ENCODE results near the gene RHOBTB3.

DNA sequence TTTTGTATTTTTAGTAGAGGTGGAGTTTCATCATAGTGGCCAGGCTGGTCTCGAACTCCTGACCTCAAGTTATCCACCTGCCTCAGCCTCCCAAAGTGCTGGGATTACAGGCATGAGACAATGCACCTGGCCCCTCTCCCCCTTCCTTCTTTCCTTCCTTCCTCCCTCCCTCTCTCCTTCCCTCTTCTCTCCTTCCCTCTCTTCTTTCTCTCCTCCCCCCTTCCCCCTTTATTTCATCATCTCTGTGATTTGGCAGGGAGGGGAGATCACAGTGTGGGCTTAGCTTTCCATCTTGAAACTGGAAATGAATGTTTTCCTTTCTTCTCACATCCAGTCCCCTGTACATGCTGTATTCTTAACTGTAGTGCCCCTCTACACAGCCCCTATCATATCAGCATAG is 12.7 kb downstream of the RHOBTB3 start:
- TF ChIP-seq POLR2AphosphoS5 (IDR thresholded peaks at IDR 0.05; ENCODE audit: borderline replicate concordance, low read depth, low read length) (no peak), EZH2 (IDR thresholded peaks at IDR 0.05) (no peak), FOXP2 (optimal IDR thresholded peaks at IDR 0.05; ENCODE audit: control extremely low read depth, extremely low read length, insufficient read depth) (no peak)
